Measurements from ENCODE around the gene XRN1.

Gene XRN1

GRCh38 chr3:142287866-142288638, 159.8 kb downstream of the XRN1 start:
- in situ Hi-C loops (cut with HindIII; ENCODE audit: low pct_unique_long_range_greater_than_20kb, low sequenced_read_pairs): no loop called here
- DNase-seq (ENCODE audit: low read depth in 1 of 2, low spot score in 1 of 2): peak in 1 of 2 experiments; percentile 14
- no peak for TF ChIP-seq JUND (IDR thresholded peaks at IDR 0.05; ENCODE audit: low read depth)

- in situ Hi-C loops (cut with HindIII; ENCODE audit: low pct_unique_long_range_greater_than_20kb, low sequenced_read_pairs): no loop called here
- no peak for TF ChIP-seq JUND (IDR thresholded peaks at IDR 0.05; ENCODE audit: low read depth)
- DNase-seq (ENCODE audit: low read depth in 1 of 2, low spot score in 1 of 2): peak in 1 of 2 experiments; percentile 39
Measured at GRCh38 chr3:142285083-142285517, 162.7 kb downstream of the XRN1 start.

GRCh38 chr3:142282503-142282902, 165.3 kb downstream of the XRN1 start:
- DNase-seq (ENCODE audit: low read depth in 1 of 2, low spot score in 1 of 2): no peak
- in situ Hi-C loops (cut with HindIII; ENCODE audit: low pct_unique_long_range_greater_than_20kb, low sequenced_read_pairs): no loop called here
- no peak for TF ChIP-seq JUND (IDR thresholded peaks at IDR 0.05; ENCODE audit: low read depth)

GRCh38 chr3:142281474-142281873, 166.4 kb downstream of the XRN1 start:
- no peak for DNase-seq (ENCODE audit: low read depth in 1 of 2, low spot score in 1 of 2)
- in situ Hi-C loops (cut with HindIII; ENCODE audit: low pct_unique_long_range_greater_than_20kb, low sequenced_read_pairs): no loop called here
- no peak for TF ChIP-seq JUND (IDR thresholded peaks at IDR 0.05; ENCODE audit: low read depth)

GRCh38 chr3:142279965-142280590, 167.8 kb downstream of the XRN1 start:
- no peak for TF ChIP-seq JUND (IDR thresholded peaks at IDR 0.05; ENCODE audit: low read depth)
- in situ Hi-C loops (cut with HindIII; ENCODE audit: low pct_unique_long_range_greater_than_20kb, low sequenced_read_pairs): no loop called here
- DNase-seq (ENCODE audit: low read depth in 1 of 2, low spot score in 1 of 2): peak; percentile 66 to 87

- no peak for TF ChIP-seq JUND (IDR thresholded peaks at IDR 0.05; ENCODE audit: low read depth)
- DNase-seq (ENCODE audit: low read depth in 1 of 2, low spot score in 1 of 2): no peak
- in situ Hi-C loops (cut with HindIII; ENCODE audit: low pct_unique_long_range_greater_than_20kb, low sequenced_read_pairs): no loop called here
Measured at GRCh38 chr3:142278451-142278850, 169.4 kb downstream of the XRN1 start.

GRCh38 chr3:142276781-142277180, 171.1 kb downstream of the XRN1 start:
- DNase-seq (ENCODE audit: low read depth in 1 of 2, low spot score in 1 of 2): no peak
- in situ Hi-C loops (cut with HindIII; ENCODE audit: low pct_unique_long_range_greater_than_20kb, low sequenced_read_pairs): no loop called here
- no peak for TF ChIP-seq JUND (IDR thresholded peaks at IDR 0.05; ENCODE audit: low read depth)

GRCh38 chr3:142275856-142276255, 172.0 kb downstream of the XRN1 start:
- in situ Hi-C loops (cut with HindIII; ENCODE audit: low pct_unique_long_range_greater_than_20kb, low sequenced_read_pairs): no loop called here
- DNase-seq (ENCODE audit: low read depth in 1 of 2, low spot score in 1 of 2): no peak
- no peak for TF ChIP-seq JUND (IDR thresholded peaks at IDR 0.05; ENCODE audit: low read depth)

GRCh38 chr3:142274908-142275307, 172.9 kb downstream of the XRN1 start:
- DNase-seq (ENCODE audit: low read depth in 1 of 2, low spot score in 1 of 2): no peak
- in situ Hi-C loops (cut with HindIII; ENCODE audit: low pct_unique_long_range_greater_than_20kb, low sequenced_read_pairs): no loop called here
- TF ChIP-seq JUND (IDR thresholded peaks at IDR 0.05; ENCODE audit: low read depth): no peak

- in situ Hi-C loops (cut with HindIII; ENCODE audit: low pct_unique_long_range_greater_than_20kb, low sequenced_read_pairs): no loop called here
- DNase-seq (ENCODE audit: low read depth in 1 of 2, low spot score in 1 of 2): no peak
- no peak for TF ChIP-seq JUND (IDR thresholded peaks at IDR 0.05; ENCODE audit: low read depth)
Measured at GRCh38 chr3:142273501-142273900, 174.3 kb downstream of the XRN1 start.

- in situ Hi-C loops (cut with HindIII; ENCODE audit: low pct_unique_long_range_greater_than_20kb, low sequenced_read_pairs): no loop called here
- DNase-seq (ENCODE audit: low read depth in 1 of 2, low spot score in 1 of 2): no peak
Measured at GRCh38 chr3:142272200-142272891, 175.5 kb downstream of the XRN1 start.

GRCh38 chr3:142270407-142270806, 177.4 kb downstream of the XRN1 start:
- in situ Hi-C loops (cut with HindIII; ENCODE audit: low pct_unique_long_range_greater_than_20kb, low sequenced_read_pairs): no loop called here
- peak in 1 of 2 experiments; percentile 25 for DNase-seq (ENCODE audit: low read depth in 1 of 2, low spot score in 1 of 2)
- TF ChIP-seq JUND (IDR thresholded peaks at IDR 0.05; ENCODE audit: low read depth): no peak

More at GRCh38 chr3:142272200-142272891, 175.5 kb downstream of the XRN1 start:
- TF ChIP-seq JUND (IDR thresholded peaks at IDR 0.05; ENCODE audit: low read depth): no peak

- in situ Hi-C loops (cut with HindIII; ENCODE audit: low pct_unique_long_range_greater_than_20kb, low sequenced_read_pairs): no loop called here
- no peak for DNase-seq (ENCODE audit: low read depth in 1 of 2, low spot score in 1 of 2)
- TF ChIP-seq JUND (IDR thresholded peaks at IDR 0.05; ENCODE audit: low read depth): no peak
Measured at GRCh38 chr3:142269767-142270166, 178.1 kb downstream of the XRN1 start.

All from T47D (cell line).